Eye (tissue), 1 donor: ENCODE measurements around the gene SLC35A3.
"Not testable (repeated sequence)": the region's sequence is repeated elsewhere in the genome, so short reads cannot be mapped to it uniquely, and the experiment has no call there.

Source experiments
- DNase-seq: peaks from one replicate; pipeline ENCODE4 v3.0.0-alpha.2; 2015

The SLC35A3 gene

GRCh38 chr1:100036718-100037655 lies 67.2 kb downstream of the SLC35A3 start:
- peak; percentile 63 for DNase-seq

DNA sequence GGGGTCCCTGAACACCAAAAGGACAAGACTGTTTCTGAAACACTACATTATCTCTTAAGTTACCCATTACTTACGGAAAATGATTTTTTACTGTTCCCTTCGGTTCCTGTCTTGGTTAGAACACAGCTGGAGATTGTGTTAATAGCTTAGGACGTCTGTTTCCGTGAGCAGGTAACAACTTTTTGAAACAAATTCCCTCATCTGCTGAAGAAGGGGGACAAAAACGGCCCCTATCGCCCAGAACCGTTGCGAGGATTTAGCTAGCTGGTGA lies 67.8 kb downstream of the SLC35A3 start:
- DNase-seq: no peak

DNA sequence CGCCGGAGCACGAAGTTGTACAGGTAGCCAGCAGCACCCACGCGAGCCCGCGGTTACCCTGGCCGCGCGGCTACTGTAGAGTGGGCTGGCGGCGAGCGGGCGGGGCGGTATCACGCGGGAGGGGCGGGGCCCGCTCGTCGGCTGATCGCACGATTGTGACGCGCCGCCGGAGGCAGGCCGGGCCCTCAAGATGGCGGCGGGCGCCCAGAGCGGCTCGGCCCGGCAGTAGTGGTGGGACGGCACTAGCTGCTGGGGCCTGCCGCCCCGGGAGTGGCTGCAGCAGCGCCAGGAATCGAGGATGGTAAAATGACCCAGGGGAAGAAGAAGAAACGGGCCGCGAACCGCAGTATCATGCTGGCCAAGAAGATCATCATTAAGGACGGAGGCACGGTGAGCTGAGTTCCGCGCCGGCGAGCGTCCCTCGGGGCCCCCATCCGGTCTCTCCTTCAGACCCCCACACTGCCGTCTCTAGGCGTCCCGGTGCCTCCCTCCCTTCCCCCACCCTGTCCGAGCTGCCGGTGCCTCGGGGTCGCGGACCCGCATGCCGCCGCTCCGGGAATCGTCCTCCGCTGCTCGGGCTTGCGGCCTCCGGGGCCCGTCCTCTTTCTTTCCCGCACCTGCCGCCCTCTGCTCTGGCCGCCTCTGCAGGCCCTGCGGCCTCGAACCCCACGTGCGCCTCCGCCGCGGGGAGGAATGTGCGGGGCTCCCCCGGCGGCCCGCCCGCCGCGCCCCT lies 68.3 kb downstream of the SLC35A3 start:
- peak; percentile 95 for DNase-seq

DNA sequence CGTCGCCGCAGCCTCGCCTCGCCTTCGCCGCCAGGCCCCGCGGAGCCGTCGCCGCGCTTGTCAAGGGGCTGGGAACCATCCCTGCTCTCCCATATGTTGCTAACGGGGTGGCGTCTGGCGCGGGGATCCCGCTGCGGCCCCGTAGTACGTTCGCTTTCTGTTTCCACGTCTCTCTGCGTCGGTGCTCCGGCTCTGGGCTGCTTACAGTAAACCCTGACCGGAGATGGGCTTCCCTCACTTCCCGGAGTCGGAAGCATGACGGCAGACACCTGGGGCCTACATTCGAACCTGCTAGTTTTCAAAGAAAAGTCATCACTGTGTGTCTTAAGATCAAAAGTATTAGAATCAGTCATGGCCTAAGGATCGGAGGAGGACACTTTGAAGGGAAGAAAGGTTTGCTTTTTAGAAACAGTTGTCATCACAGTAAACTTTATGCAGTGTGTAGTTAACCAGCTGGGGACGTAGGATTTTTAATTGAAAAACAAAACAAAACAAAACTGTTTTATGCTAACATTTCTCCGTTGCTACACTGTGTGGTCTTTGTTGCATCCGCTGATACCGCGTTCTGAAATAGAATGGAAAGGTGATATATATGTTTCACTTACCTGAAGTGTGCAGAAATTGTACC lies 69.0 kb downstream of the SLC35A3 start:
- peak; percentile 88 for DNase-seq

DNA sequence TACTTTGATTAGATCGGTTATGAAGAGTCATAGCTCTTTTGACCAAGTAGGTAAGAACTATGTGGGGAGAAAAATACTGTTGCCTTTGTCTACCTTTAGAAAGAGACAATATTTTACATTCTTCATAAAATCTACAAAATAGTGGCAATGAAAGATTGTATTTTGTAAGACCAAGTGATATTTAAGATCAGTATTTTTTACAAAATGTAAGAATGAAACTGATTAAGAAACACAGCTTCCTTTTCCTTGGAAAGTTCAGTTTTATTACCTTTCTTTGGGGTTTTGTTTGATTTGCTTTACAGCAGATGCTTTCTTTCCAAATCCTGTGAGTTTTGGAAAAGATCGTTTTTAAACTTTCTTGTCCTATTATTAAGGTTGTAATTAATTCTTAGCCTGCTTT lies 69.8 kb downstream of the SLC35A3 start:
- peak; percentile 20 for DNase-seq

DNA sequence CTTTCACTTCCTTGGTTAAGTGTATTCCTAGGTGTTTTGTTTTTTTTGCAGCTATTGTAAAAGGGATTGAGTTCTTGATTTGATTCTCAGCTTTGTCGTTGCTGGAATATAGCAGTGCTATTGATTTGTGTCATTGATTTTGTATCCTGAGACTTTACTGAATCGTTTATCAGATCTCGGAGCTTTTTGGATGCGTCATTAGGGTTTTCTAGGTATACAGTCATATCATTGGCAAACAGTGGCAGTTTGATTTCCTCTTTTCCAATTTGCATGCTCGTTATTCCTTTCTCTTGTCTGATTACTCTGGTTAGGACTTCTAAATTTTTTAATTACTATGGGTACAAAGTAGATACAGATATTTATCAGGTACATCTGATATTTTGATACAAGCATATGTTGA lies 75.4 kb downstream of the SLC35A3 start:
- no peak for DNase-seq

- DNase-seq: not testable (repeated sequence)
Observed at GRCh38 chr1:100047235-100047708, 77.5 kb downstream of the SLC35A3 start.

DNA sequence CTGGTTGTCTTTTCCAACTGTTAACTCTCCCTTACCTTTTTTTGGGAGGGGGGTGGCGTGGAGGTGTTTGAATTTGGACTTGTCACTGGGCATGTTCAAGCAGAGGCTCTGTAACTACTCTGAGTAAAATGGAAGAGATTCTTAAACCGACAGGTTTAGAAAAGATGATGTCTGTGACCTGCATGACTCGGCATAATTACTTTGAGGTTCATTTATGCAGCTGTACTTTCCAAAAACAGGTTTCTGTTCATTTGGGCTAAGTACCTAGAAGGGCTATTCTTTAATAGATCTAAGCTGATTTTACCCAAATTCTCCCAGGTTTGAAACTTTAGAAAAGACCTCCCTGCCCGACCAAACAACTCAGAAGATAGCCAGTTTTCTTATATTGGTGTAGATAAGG lies 80.3 kb downstream of the SLC35A3 start:
- DNase-seq: no peak

DNA sequence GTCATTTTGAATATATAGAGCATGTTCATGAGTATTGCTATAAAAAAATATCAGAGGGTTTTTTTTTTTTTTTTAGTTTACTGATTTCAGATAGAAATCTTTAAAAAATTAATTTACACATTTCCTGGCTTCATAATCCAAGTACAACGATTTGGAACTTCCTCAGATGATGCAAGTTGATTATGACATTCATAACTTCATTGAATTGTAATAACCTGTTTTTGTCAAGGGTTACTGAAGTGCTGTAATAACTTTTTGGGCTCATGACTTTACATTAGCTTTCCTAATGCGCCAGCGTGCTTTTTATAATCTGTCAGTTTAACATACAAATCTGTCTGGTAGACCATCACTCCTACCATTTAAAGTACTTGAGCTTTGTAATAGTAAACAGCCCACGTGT lies 81.6 kb downstream of the SLC35A3 start:
- no peak for DNase-seq

- no peak for DNase-seq
Observed at GRCh38 chr1:100051893-100052292, 82.1 kb downstream of the SLC35A3 start.

DNA sequence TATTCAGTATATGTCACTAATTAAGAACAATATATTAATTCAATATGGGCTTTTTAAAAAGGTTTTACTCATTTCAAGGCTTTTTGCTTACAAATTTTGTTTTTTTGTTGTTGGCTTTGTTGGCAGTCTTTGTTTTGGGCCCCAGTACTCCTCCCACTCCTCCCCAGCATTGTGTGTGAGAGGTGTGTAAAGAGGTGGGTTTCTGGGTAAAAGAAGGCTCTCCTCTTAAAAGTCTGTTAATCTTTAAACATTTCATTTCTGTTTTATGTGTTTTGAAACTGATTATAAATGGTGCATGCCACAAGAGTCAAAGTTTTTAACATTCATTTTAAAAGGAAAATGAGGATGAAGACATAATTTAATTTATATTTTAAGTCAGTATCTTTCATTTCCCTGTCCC lies 83.3 kb downstream of the SLC35A3 start:
- DNase-seq: no peak

- no peak for DNase-seq
Observed at GRCh38 chr1:100053727-100054126, 83.9 kb downstream of the SLC35A3 start.

GRCh38 chr1:100061681-100062080 lies 91.9 kb downstream of the SLC35A3 start:
- DNase-seq: no peak

GRCh38 chr1:100065183-100065968 lies 95.6 kb downstream of the SLC35A3 start:
- DNase-seq: no peak

DNA sequence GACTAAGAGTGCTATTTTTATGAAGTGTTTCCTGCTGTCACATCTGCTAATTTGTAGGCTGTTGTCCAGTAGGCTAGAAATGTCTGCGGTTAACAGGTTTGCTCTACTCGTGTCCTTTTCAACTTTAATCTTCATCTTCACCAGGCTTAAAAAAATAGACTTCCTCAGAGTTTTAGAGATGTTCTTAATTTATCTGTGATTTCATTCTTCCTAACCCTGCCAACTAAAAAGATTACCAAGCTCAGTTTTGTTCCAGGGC lies 96.1 kb downstream of the SLC35A3 start:
- no peak for DNase-seq

GRCh38 chr1:100070201-100070939 lies 100.6 kb downstream of the SLC35A3 start:
- DNase-seq: no peak

GRCh38 chr1:100073531-100073930 lies 103.7 kb downstream of the SLC35A3 start:
- no peak for DNase-seq

GRCh38 chr1:100074604-100075395 lies 105.0 kb downstream of the SLC35A3 start:
- DNase-seq: no peak

DNA sequence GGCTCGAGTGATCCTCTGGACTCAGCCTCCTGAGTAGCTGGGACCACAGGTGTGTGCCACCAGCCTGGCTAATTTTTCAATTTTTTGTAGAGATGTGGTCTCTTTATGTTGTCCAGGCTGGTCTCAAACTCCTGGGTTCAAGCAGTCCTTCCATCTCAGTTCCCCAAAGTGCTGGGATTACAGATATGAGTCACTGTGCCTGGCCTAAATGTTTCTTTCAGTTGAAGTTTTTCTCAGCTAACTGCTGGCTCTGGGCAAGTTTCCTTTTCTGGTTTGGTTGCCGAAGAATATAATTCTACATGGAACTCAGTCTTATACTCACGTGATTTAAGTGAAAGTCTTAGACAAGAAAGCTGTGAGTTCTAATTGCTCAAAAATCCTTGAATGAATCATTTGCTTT lies 106.0 kb downstream of the SLC35A3 start:
- no peak for DNase-seq

DNA sequence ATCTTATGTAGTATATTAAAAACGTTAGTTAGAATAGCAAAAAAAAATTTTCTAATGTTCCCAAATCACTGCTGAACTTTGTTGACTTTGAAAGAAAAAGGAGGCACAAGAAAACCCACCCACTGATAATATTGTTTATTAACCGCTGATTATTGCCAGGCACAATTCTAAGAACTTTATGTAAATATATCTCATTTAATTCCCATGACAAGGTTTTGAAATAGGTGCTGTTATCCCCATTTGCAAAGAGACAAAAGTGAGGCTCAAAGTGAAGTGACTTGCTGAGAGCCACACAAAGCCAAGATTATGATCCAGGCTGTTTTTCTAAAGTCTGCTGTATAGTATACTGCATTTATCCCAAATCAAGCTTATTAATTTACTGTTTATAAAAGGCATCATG lies 106.5 kb downstream of the SLC35A3 start:
- no peak for DNase-seq

DNA sequence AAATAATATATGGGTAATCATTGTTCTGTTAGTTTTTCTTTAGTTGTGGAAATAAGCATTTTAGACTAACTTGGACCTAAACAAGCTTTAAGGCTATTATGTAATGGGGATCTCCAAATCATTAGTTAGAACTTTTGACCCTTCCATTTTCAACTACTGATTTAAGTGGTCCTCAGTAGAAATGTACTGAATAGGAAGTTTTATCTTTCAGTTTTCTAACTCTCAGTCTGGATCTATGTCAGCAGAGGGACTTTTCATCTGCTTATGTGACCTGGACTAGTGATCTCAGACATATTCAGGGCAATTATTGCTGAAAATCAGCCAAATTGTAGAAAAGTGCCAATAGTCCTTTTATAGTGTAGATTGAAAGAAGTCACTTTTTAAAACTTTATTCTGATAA lies 106.9 kb downstream of the SLC35A3 start:
- no peak for DNase-seq

GRCh38 chr1:100077531-100077930 lies 107.7 kb downstream of the SLC35A3 start:
- DNase-seq: no peak
